Neural progenitor cell (in vitro differentiated cells): ENCODE data around the gene CISTR. TPM values are rescaled to one million over a fixed set of nuclear protein-coding genes. Genes with fewer than 3 reads are reported as not detected.
A peak's percentile ranks its signal among the peaks of the same experiment; 100 is the strongest.

ENCODE experiments used
- DNase-seq: peaks from one replicate; pipeline ENCODE4 v3.0.0-alpha.2; 2016; ENCODE audit warnings: low spot score
- H2AFZ ChIP-seq: fragments of 200-600 bp; sonication (generic); replicated peaks from 2 replicates; pipeline ENCODE4 v1.6.1; 2016; ENCODE audit warnings: antibody characterized with exemption
- H3F3A ChIP-seq: fragments of 200-600 bp; sonication (generic); 2 replicates; pipeline ENCODE4 v1.6.1; 2016; ENCODE audit warnings: antibody characterized with exemption, low read depth
- H3K27ac ChIP-seq: fragments of 200-600 bp; sonication (generic); 2 replicates; pipeline ENCODE4 v1.5.1; 2016; ENCODE audit warnings: mild to moderate bottlenecking
- H3K27me3 ChIP-seq: fragments of 200-600 bp; sonication (generic); 2 replicates; pipeline ENCODE4 v1.6.1; 2016; ENCODE audit warnings: mild to moderate bottlenecking, moderate library complexity
- H3K36me3 ChIP-seq: fragments of 200-600 bp; sonication (generic); 2 replicates; pipeline ENCODE4 v1.5.1; 2016
- H3K4me1 ChIP-seq: fragments of 200-600 bp; sonication (generic); 2 replicates; pipeline ENCODE4 v1.6.1; 2016; ENCODE audit warnings: mixed run types
- H3K4me2 ChIP-seq: fragments of 200-600 bp; sonication (generic); 2 replicates; pipeline ENCODE4 v1.6.1; 2016
- H3K4me3 ChIP-seq: fragments of 200-600 bp; sonication (generic); 2 replicates; pipeline ENCODE4 v1.5.1; 2016
- H3K79me2 ChIP-seq: fragments of 200-600 bp; sonication (generic); 2 replicates; pipeline ENCODE4 v1.6.1; 2016; ENCODE audit warnings: low read depth
- H3K9ac ChIP-seq: fragments of 200-600 bp; sonication (generic); 2 replicates; pipeline ENCODE4 v1.6.1; 2016
- H3K9me3 ChIP-seq: fragments of 200-600 bp; sonication (generic); 2 replicates; pipeline ENCODE4 v1.5.1; 2016; ENCODE audit warnings: low read depth
- H4K20me1 ChIP-seq: fragments of 200-600 bp; sonication (generic); 2 replicates; pipeline ENCODE4 v1.6.1; 2016; ENCODE audit warnings: low read depth
- H3K27ac Mint-ChIP-seq: 3 replicates; pipeline ENCODE4 v1.8.0; 2021; ENCODE audit warnings: mixed read lengths
- H3K27me3 Mint-ChIP-seq: 2 replicates; pipeline ENCODE4 v1.8.0; 2022; ENCODE audit warnings: low read depth, mild to moderate bottlenecking, inconsistent platforms, moderate library complexity, mixed read lengths; ENCODE audit not compliant: insufficient read depth
- H3K36me3 Mint-ChIP-seq: 3 replicates; pipeline ENCODE4 v1.8.0; 2021; ENCODE audit warnings: mixed read lengths
- H3K4me1 Mint-ChIP-seq: 3 replicates; pipeline ENCODE4 v1.8.0; 2021; ENCODE audit warnings: mixed read lengths
- H3K4me3 Mint-ChIP-seq: 3 replicates; pipeline ENCODE4 v1.8.0; 2021; ENCODE audit warnings: mild to moderate bottlenecking, moderate library complexity, mixed read lengths
- H3K9me3 Mint-ChIP-seq: 3 replicates; pipeline ENCODE4 v1.8.0; 2020; ENCODE audit warnings: mixed read lengths
- CTCF ChIP-seq: fragments of 200-600 bp; sonication (generic); IDR thresholded peaks from 2 replicates; pipeline ENCODE4 v1.5.1; 2017; ENCODE audit warnings: antibody characterized with exemption, mild to moderate bottlenecking
- EZH2 ChIP-seq: fragments of 200-600 bp; sonication (generic); IDR thresholded peaks from 2 replicates; pipeline ENCODE4 v1.6.1; 2017; ENCODE audit warnings: antibody characterized with exemption, mild to moderate bottlenecking, moderate library complexity
- EZH2phosphoT487 ChIP-seq: fragments of 200-600 bp; sonication (generic); IDR thresholded peaks from 2 replicates; pipeline ENCODE4 v1.6.1; 2017; ENCODE audit warnings: antibody characterized with exemption
- total RNA-seq: library from RNA; depleted of rRNA; stranded (reverse); fragments of >200 nt; gene quantifications from 2 replicates; pipeline ENCODE4 v1.2.3, GENCODE V29; 2015; ENCODE audit warnings: low replicate concordance

The CISTR gene
- total RNA-seq, 1 donor from 2014 or later: not detected

GRCh38 chr12:53757101-53757770 lies 5.5 kb upstream of the CISTR start:
- Histone ChIP-seq H3K27me3 (peaks cover 93% of the 10 kb centered on the region), H3K4me3 (peak overlapping the region; percentile 41), H3K27ac (no peak overlapping the region), H3K4me1 (peaks cover 56% of the 10 kb centered on the region), H3K79me2 (no peaks in the 10 kb centered on the region), H3K4me2 (peak overlapping the region; percentile 85), H3K36me3 (no peaks in the 10 kb centered on the region), H3F3A (peaks cover 19% of the 10 kb centered on the region), H3K9me3 (no peaks in the 10 kb centered on the region), H3K9ac (no peak overlapping the region), H2AFZ (peak overlapping the region; percentile 78), H4K20me1 (no peaks in the 10 kb centered on the region)
- Mint-ChIP-seq H3K27ac (no peak overlapping the region), H3K4me1 (peaks cover 36% of the 10 kb centered on the region), H3K9me3 (no peaks in the 10 kb centered on the region), H3K27me3 (peaks cover 13% of the 10 kb centered on the region), H3K4me3 (peak overlapping the region; percentile 70), H3K36me3 (no peaks in the 10 kb centered on the region)
- TF ChIP-seq EZH2phosphoT487 (no peak), CTCF (peak; percentile 91)
- peak; percentile 94 for DNase-seq

- Mint-ChIP-seq H3K27me3 (peaks cover 13% of the 10 kb centered on the region), H3K36me3 (no peaks in the 10 kb centered on the region), H3K4me3 (peak overlapping the region; percentile 54), H3K27ac (peak overlapping the region; percentile 83), H3K9me3 (no peaks in the 10 kb centered on the region), H3K4me1 (peaks cover 36% of the 10 kb centered on the region)
- Histone ChIP-seq H3K79me2 (no peaks in the 10 kb centered on the region), H3K27ac (no peak overlapping the region), H3K27me3 (peaks cover 93% of the 10 kb centered on the region), H2AFZ (peak overlapping the region; percentile 78), H4K20me1 (no peaks in the 10 kb centered on the region), H3K4me1 (peaks cover 60% of the 10 kb centered on the region), H3K4me3 (peak overlapping the region; percentile 41), H3K9ac (no peak overlapping the region), H3K36me3 (no peaks in the 10 kb centered on the region), H3K4me2 (peak overlapping the region; percentile 85), H3K9me3 (no peaks in the 10 kb centered on the region), H3F3A (peaks cover 27% of the 10 kb centered on the region)
- DNase-seq: peak; percentile 55
- TF ChIP-seq EZH2 (no peak), CTCF (no peak), EZH2phosphoT487 (no peak)
These were observed 4.7 kb upstream of the CISTR start for GRCh38 chr12:53756300-53757100.

- H3K36me3 Mint-ChIP-seq: no peaks in the 10 kb centered on the region
- no peaks in the 10 kb centered on the region for H3K36me3 ChIP-seq
- H3K27ac ChIP-seq: no peak overlapping the region
- peaks cover 93% of the 10 kb centered on the region for H3K27me3 ChIP-seq
- no peak overlapping the region for H3K4me3 ChIP-seq
- H3K79me2 ChIP-seq: no peaks in the 10 kb centered on the region
- peaks cover 63% of the 10 kb centered on the region for H3K4me1 ChIP-seq
- no peak overlapping the region for H3K4me3 Mint-ChIP-seq
- H3F3A ChIP-seq: peaks cover 29% of the 10 kb centered on the region
- H3K4me2 ChIP-seq: peak overlapping the region; percentile 1
- H2AFZ ChIP-seq: no peak overlapping the region
- DNase-seq: no peak
- H3K9me3 Mint-ChIP-seq: no peaks in the 10 kb centered on the region
- H3K27me3 Mint-ChIP-seq: peaks cover 13% of the 10 kb centered on the region
- no peak overlapping the region for H3K9ac ChIP-seq
- H3K9me3 ChIP-seq: no peaks in the 10 kb centered on the region
- TF ChIP-seq EZH2 (no peak), EZH2phosphoT487 (no peak), CTCF (no peak)
- H3K4me1 Mint-ChIP-seq: peaks cover 36% of the 10 kb centered on the region
- H4K20me1 ChIP-seq: no peaks in the 10 kb centered on the region
- H3K27ac Mint-ChIP-seq: peak overlapping the region; percentile 20
These were observed 4.1 kb upstream of the CISTR start for GRCh38 chr12:53755893-53756292.
